ENCODE measurements around the gene WDFY4.

The WDFY4 gene

DNA sequence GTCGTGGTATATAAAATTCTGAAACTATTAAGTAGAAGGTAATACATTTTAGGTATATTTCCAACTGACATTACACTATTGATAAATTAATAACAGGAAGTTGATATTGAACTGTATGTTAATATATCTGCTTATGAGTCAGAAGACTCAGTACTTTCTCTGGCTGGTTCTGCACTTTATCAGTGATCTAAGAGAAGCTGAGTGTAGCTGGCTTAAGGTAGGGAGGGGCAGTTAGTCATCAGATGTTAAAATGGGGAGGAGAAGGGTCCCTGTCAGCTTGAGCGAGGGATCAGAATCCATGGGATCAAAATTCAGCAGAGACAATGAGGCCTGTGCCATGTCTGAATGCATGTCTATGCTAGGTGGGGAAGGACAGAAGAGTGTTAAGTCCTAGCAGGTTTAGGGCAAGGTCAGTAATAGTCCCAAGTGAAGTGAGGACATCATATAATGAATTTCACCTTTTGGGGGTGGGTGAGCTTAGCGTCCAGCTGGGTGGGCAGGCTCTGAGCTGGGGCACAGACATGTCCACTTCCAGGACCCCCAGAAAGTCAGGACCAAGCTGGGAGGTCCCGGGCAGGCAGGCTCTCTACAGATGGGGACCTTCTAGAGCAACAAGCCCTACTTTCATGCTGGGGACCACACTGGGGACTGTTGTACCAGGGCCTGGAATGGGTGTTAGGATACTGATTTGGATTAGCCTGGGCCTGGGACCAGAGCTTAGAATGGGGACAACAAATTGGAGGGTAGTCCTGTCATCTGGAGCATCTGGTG lies 82.9 kb downstream of the WDFY4 start:
- H2BK120ac ChIP-seq (ENCODE audit: low read depth, low read length), result no peak overlapping the region
- H3K4me3 ChIP-seq (ENCODE audit: low read length), result no peak overlapping the region
- H3K4ac ChIP-seq (ENCODE audit: low read depth, low read length), result no peak overlapping the region
- no peaks in the 10 kb centered on the region for H3K79me2 ChIP-seq (ENCODE audit: control insufficient read depth, insufficient read depth, low read length)
- no peak for DNase-seq
- H2AK5ac ChIP-seq (ENCODE audit: low read length), result no peak overlapping the region
- no peak overlapping the region for H4K8ac ChIP-seq (ENCODE audit: low read depth, low read length)
- no peaks in the 10 kb centered on the region for H3K79me1 ChIP-seq (ENCODE audit: low read length)
- H3K4me2 ChIP-seq (ENCODE audit: low read length), result no peak overlapping the region
- no peak overlapping the region for H3K23ac ChIP-seq (ENCODE audit: low read length)
- no peaks in the 10 kb centered on the region for H3K4me1 ChIP-seq (ENCODE audit: control insufficient read depth, low read depth, low read length)
- H3K9ac ChIP-seq (ENCODE audit: low read length), result no peak overlapping the region
- no peak overlapping the region for H3K56ac ChIP-seq (ENCODE audit: low read length)
- no peak overlapping the region for H3K27ac ChIP-seq (ENCODE audit: low read depth, low read length)
- no peak overlapping the region for H2BK15ac ChIP-seq (replicated peaks; ENCODE audit: low read depth)
- no peak overlapping the region for H2BK5ac ChIP-seq (ENCODE audit: low read length)
- H3K36me3 ChIP-seq (ENCODE audit: control insufficient read depth, insufficient read depth, low read length), result no peaks in the 10 kb centered on the region
- H4K5ac ChIP-seq (ENCODE audit: low read length), result no peak overlapping the region
- no CpG with 5 or more reads among the region's 4 CpGs for WGBS (ENCODE audit: extremely low coverage, insufficient coverage, low lambda C conversion rate)
- H3K18ac ChIP-seq (ENCODE audit: low read length), result no peak overlapping the region
- H3K27me3 ChIP-seq (ENCODE audit: insufficient read depth, low read length, poor library complexity), result no peaks in the 10 kb centered on the region

DNA sequence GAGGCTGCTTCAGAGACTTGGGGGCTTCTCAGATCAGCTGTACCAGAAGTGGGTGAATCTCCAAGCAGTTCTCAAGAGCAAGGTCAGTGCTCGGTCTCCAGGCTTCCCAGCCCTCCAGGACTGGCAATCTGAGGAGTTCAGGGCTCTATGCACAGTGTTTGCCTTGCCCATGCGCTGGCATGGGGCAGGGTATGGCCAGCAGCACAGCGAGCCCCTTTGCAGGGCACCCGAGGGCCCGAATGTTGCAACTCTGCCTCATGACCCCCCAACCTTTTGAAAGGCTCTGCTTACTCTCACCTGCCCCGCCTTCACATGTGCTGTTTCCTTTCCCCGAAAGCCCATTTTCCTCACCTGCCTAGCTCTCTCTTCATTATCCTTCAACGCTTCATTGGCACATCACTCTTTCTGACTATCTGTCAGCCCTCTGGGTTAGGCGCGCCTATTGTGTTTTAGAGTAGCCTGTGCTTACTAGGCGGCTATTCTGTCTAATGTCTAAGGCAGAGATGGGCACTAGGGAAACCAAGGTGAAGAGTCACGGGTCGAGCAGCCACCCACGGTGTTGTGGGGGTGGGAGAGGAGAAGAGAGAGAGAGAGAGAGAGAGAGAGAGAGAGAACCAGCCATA lies 83.6 kb downstream of the WDFY4 start:
- WGBS (ENCODE audit: extremely low coverage, insufficient coverage, low lambda C conversion rate), result no CpG with 5 or more reads among the region's 14 CpGs
- no peaks in the 10 kb centered on the region for H3K36me3 ChIP-seq (ENCODE audit: control insufficient read depth, insufficient read depth, low read length)

DNA sequence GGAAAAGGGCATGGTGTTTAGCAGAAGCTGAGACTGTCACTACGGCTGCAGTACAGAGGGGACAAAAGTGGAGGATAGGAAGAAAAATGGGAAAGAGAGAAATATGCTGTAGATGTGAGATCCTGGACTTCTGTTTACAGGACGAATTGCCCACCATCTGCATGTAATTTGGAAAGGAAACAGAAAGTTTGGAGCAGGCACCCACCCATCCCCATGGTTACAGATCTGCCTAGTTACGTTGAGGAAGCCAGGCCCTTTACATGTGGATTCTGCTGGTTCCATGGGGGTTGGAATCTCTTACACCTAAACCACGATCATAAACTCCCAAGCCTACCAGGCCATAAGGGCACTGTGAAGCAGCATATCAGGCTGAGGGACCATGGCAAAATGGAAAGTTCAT lies 84.3 kb downstream of the WDFY4 start:
- Histone ChIP-seq H4K8ac (ENCODE audit: low read depth, low read length) (no peak overlapping the region), H3K79me2 (ENCODE audit: control insufficient read depth, insufficient read depth, low read length) (no peaks in the 10 kb centered on the region), H3K27ac (ENCODE audit: low read depth, low read length) (no peak overlapping the region), H3K4me1 (ENCODE audit: control insufficient read depth, low read depth, low read length) (no peaks in the 10 kb centered on the region), H3K27me3 (ENCODE audit: insufficient read depth, low read length, poor library complexity) (no peaks in the 10 kb centered on the region), H2BK120ac (ENCODE audit: low read depth, low read length) (no peak overlapping the region), H2BK5ac (ENCODE audit: low read length) (no peak overlapping the region), H3K4me2 (ENCODE audit: low read length) (no peak overlapping the region), H3K23ac (ENCODE audit: low read length) (peak overlapping the region; percentile 24), H3K56ac (ENCODE audit: low read length) (no peak overlapping the region), H2BK15ac (replicated peaks; ENCODE audit: low read depth) (no peak overlapping the region), H3K18ac (ENCODE audit: low read length) (no peak overlapping the region), H3K4me3 (ENCODE audit: low read length) (no peak overlapping the region), H3K79me1 (ENCODE audit: low read length) (no peaks in the 10 kb centered on the region), H2AK5ac (ENCODE audit: low read length) (no peak overlapping the region), H3K9ac (ENCODE audit: low read length) (no peak overlapping the region), H4K5ac (ENCODE audit: low read length) (no peak overlapping the region), H3K4ac (ENCODE audit: low read depth, low read length) (no peak overlapping the region), H3K36me3 (ENCODE audit: control insufficient read depth, insufficient read depth, low read length) (no peaks in the 10 kb centered on the region)
- DNase-seq, result peak; percentile 30
- WGBS (ENCODE audit: extremely low coverage, insufficient coverage, low lambda C conversion rate), result no CpG with 5 or more reads among the region's 4 CpGs

More for the DNA sequence above, 83.6 kb downstream of the WDFY4 start:
- Histone ChIP-seq H2AK5ac (ENCODE audit: low read length) (no peak overlapping the region), H3K4me2 (ENCODE audit: low read length) (no peak overlapping the region), H2BK15ac (replicated peaks; ENCODE audit: low read depth) (no peak overlapping the region), H2BK120ac (ENCODE audit: low read depth, low read length) (no peak overlapping the region), H3K79me1 (ENCODE audit: low read length) (no peaks in the 10 kb centered on the region), H3K27ac (ENCODE audit: low read depth, low read length) (no peak overlapping the region), H3K18ac (ENCODE audit: low read length) (no peak overlapping the region), H3K23ac (ENCODE audit: low read length) (no peak overlapping the region), H4K8ac (ENCODE audit: low read depth, low read length) (no peak overlapping the region), H3K4me1 (ENCODE audit: control insufficient read depth, low read depth, low read length) (no peaks in the 10 kb centered on the region), H4K5ac (ENCODE audit: low read length) (no peak overlapping the region), H3K4ac (ENCODE audit: low read depth, low read length) (no peak overlapping the region), H3K27me3 (ENCODE audit: insufficient read depth, low read length, poor library complexity) (no peaks in the 10 kb centered on the region), H3K4me3 (ENCODE audit: low read length) (no peak overlapping the region), H3K56ac (ENCODE audit: low read length) (no peak overlapping the region), H3K79me2 (ENCODE audit: control insufficient read depth, insufficient read depth, low read length) (no peaks in the 10 kb centered on the region), H3K9ac (ENCODE audit: low read length) (no peak overlapping the region), H2BK5ac (ENCODE audit: low read length) (no peak overlapping the region)
- no peak for DNase-seq

DNA sequence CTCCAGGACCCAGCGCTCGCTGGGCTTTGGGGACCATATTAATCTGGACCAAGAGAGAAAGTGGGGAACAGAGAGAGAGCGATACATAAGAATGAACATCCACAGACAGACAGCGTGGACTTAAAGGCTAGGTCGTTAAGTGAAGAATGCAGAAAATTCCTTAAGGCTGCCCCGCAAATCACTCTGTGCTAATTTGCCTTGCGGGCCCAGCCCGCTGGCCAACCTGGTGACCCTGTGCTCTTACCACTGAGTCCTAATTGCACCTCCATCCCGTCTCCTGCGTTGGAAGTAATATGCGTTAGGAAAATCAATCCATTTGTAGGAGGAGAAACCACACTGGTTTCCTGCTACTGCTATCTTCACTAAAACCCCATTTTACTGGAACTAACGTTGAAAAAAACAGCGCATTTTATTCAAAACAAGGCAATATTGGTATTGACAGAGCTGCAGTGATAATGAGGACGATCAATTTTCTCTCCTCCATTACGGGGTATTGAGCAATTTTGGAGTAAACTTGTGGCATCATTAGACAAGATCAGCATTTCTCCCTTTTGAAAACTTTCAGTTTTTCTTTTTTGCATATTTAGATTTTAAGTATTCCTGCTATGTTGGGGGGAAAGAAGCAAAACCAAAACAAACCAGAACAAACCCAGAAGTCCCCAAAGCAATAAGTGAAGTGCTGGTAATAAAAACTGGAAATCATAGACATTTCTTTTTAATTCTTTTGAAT lies 85.2 kb downstream of the WDFY4 start:
- Histone ChIP-seq H2BK15ac (replicated peaks; ENCODE audit: low read depth) (no peak overlapping the region), H2AK5ac (ENCODE audit: low read length) (no peak overlapping the region), H3K27ac (ENCODE audit: low read depth, low read length) (no peak overlapping the region), H2BK120ac (ENCODE audit: low read depth, low read length) (no peak overlapping the region), H3K4ac (ENCODE audit: low read depth, low read length) (no peak overlapping the region), H4K8ac (ENCODE audit: low read depth, low read length) (no peak overlapping the region), H3K56ac (ENCODE audit: low read length) (no peak overlapping the region), H3K4me3 (ENCODE audit: low read length) (no peak overlapping the region), H3K79me1 (ENCODE audit: low read length) (no peaks in the 10 kb centered on the region), H3K79me2 (ENCODE audit: control insufficient read depth, insufficient read depth, low read length) (no peaks in the 10 kb centered on the region), H3K27me3 (ENCODE audit: insufficient read depth, low read length, poor library complexity) (no peaks in the 10 kb centered on the region), H4K5ac (ENCODE audit: low read length) (no peak overlapping the region), H2BK5ac (ENCODE audit: low read length) (no peak overlapping the region), H3K18ac (ENCODE audit: low read length) (no peak overlapping the region), H3K9ac (ENCODE audit: low read length) (no peak overlapping the region), H3K4me2 (ENCODE audit: low read length) (no peak overlapping the region), H3K23ac (ENCODE audit: low read length) (no peak overlapping the region), H3K36me3 (ENCODE audit: control insufficient read depth, insufficient read depth, low read length) (no peaks in the 10 kb centered on the region), H3K4me1 (ENCODE audit: control insufficient read depth, low read depth, low read length) (no peaks in the 10 kb centered on the region)
- DNase-seq, result peak; percentile 30
- no CpG with 5 or more reads among the region's 15 CpGs for WGBS (ENCODE audit: extremely low coverage, insufficient coverage, low lambda C conversion rate)

DNA sequence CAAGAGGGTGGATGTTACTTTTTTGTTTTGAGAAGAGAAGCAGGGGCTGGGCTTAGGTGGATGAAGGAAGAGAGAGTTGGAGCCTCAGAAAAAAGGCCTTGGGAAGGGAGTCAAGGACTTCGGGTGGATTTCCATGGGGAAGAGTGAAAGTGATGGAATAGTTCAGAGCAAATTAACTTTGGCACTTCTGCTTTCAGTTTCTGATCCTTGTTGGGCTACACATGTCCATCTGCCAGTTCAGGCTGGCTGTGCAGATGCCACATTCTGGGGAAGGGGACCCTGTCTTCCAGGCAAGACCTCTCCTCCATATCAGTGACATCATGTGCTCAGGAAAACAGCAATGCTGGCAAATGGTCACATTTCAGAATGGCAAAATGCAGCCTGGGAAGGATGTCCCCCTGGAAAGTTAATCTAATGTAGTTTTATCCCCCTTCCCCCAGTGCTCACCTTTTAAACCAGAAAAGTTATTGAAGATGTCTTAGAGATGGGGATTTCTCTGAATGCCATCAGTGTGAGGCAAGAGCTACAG lies 86.0 kb downstream of the WDFY4 start:
- DNase-seq, result no peak
- H3K4me2 ChIP-seq (ENCODE audit: low read length), result no peak overlapping the region
- no peak overlapping the region for H3K9ac ChIP-seq (ENCODE audit: low read length)
- H3K4me3 ChIP-seq (ENCODE audit: low read length), result no peak overlapping the region
- no peak overlapping the region for H4K8ac ChIP-seq (ENCODE audit: low read depth, low read length)
- no peak overlapping the region for H2BK15ac ChIP-seq (replicated peaks; ENCODE audit: low read depth)
- no peaks in the 10 kb centered on the region for H3K27me3 ChIP-seq (ENCODE audit: insufficient read depth, low read length, poor library complexity)
- H2BK5ac ChIP-seq (ENCODE audit: low read length), result no peak overlapping the region
- no peak overlapping the region for H4K5ac ChIP-seq (ENCODE audit: low read length)
- no peak overlapping the region for H3K23ac ChIP-seq (ENCODE audit: low read length)
- no peak overlapping the region for H2AK5ac ChIP-seq (ENCODE audit: low read length)
- H3K79me2 ChIP-seq (ENCODE audit: control insufficient read depth, insufficient read depth, low read length), result no peaks in the 10 kb centered on the region
- no peak overlapping the region for H3K18ac ChIP-seq (ENCODE audit: low read length)
- H3K27ac ChIP-seq (ENCODE audit: low read depth, low read length), result no peak overlapping the region
- H3K79me1 ChIP-seq (ENCODE audit: low read length), result no peaks in the 10 kb centered on the region
- H3K4ac ChIP-seq (ENCODE audit: low read depth, low read length), result no peak overlapping the region
- H3K36me3 ChIP-seq (ENCODE audit: control insufficient read depth, insufficient read depth, low read length), result no peaks in the 10 kb centered on the region
- no peak overlapping the region for H2BK120ac ChIP-seq (ENCODE audit: low read depth, low read length)
- H3K56ac ChIP-seq (ENCODE audit: low read length), result no peak overlapping the region
- no peaks in the 10 kb centered on the region for H3K4me1 ChIP-seq (ENCODE audit: control insufficient read depth, low read depth, low read length)
- WGBS (ENCODE audit: extremely low coverage, insufficient coverage, low lambda C conversion rate), result no CpG with 5 or more reads among the region's 1 CpG

Data from mesendoderm (in vitro differentiated cells).